Naive B cell (primary cell): ENCODE data around the gene CLEC3B. TPM values are rescaled to one million over a fixed set of nuclear protein-coding genes. Genes with fewer than 3 reads are reported as not detected.

ENCODE experiments used
- polyA plus RNA-seq, 6 donors: library from polyadenylated mRNA; unstranded; fragments of 300-500 nt; fragmentation: Illumina TruSeq; gene quantifications; one replicate each; pipeline ENCODE4 v1.2.3, GENCODE V29; 2021; ENCODE audit warnings: low read depth in 6 of 6

CLEC3B gene
- polyA plus RNA-seq, 6 donors from 2014 or later = not detected

Other genes starting within 250 kb of the CLEC3B start
- gene TMEM42, start 164.4 kb upstream of the CLEC3B start, polyA plus RNA-seq = 10 to 100 TPM; 40.8 to 77.0 (median 47.2) TPM
- gene TGM4, start 151.7 kb upstream of the CLEC3B start, polyA plus RNA-seq = under 1 TPM in 3 of 6 donors, not detected in 3; 0.09 to 0.23 (median 0.22) TPM
- 10 to 100 TPM; 15.5 to 45.1 (median 35.3) TPM for gene ZDHHC3, start 50.1 kb upstream of the CLEC3B start, polyA plus RNA-seq
- 10 to 100 TPM; 28.4 to 64.3 (median 39.0) TPM for gene EXOSC7, start 50.1 kb upstream of the CLEC3B start, polyA plus RNA-seq
- not detected for gene CDCP1, start 120.1 kb downstream of the CLEC3B start, polyA plus RNA-seq
- gene TMEM158, start 200.0 kb downstream of the CLEC3B start, polyA plus RNA-seq = under 1 TPM in 1 of 6 donors, not detected in 5; 0.17 TPM